IMR-90 (cell line): ENCODE results near the gene ZNF74. TPM values are rescaled to one million over a fixed set of nuclear protein-coding genes. Genes with fewer than 3 reads are reported as not detected.
A peak's percentile ranks its signal among the peaks of the same experiment; 100 is the strongest.

Experiments used
- ATAC-seq: fragments of 200-7000 bp; cut with Tn5 transposase; 2 replicates; pipeline ENCODE4 v1.9.1; 2020; ENCODE audit warnings: low read depth, mild to moderate bottlenecking, moderate library complexity
- BruUV-seq: library from RNA; stranded (reverse); fragments of 400-500 nt; replicated peaks from 2 replicates; lab custom pipeline; 2021; lab: Mats Ljungman, UMichigan
- CTCF ChIA-PET: fragments of 300-600 bp; formaldehyde crosslinking; extraction: SDS; loops from one replicate; lab custom pipeline; 2021; ENCODE audit warnings: antibody characterized with exemption; lab: Yijun Ruan, JAX
- POLR2A ChIA-PET: fragments of 300-600 bp; sonication (Branson Sonifier 250); formaldehyde crosslinking; loops from one replicate; lab custom pipeline; 2022; ENCODE audit warnings: antibody characterized with exemption; ENCODE audit not compliant: unreplicated experiment; lab: Charles Lee
- DNase-seq: peaks from one replicate; pipeline ENCODE4 v3.0.0; 2013
- H2AFZ ChIP-seq: replicated peaks from 2 replicates; pipeline ENCODE3; 2013; ENCODE audit warnings: low read length, mild to moderate bottlenecking; ENCODE audit not compliant: poor library complexity
- H2AK5ac ChIP-seq: 2 replicates; pipeline ENCODE4 v1.6.1; 2013; ENCODE audit warnings: low read depth, low read length, inconsistent platforms
- H2AK9ac ChIP-seq: replicated peaks from 2 replicates; pipeline ENCODE3; 2013; ENCODE audit warnings: mild to moderate bottlenecking, low read depth, low read length, moderate library complexity; ENCODE audit not compliant: poor library complexity
- H2BK120ac ChIP-seq: 2 replicates; pipeline ENCODE4 v1.6.1; 2013; ENCODE audit warnings: low read depth, low read length, inconsistent platforms
- H2BK15ac ChIP-seq: 3 replicates; pipeline ENCODE4 v1.6.1; 2013; ENCODE audit warnings: low read depth, low read length, inconsistent platforms
- H2BK20ac ChIP-seq: 2 replicates; pipeline ENCODE4 v1.6.1; 2013; ENCODE audit warnings: low read depth, mild to moderate bottlenecking, inconsistent platforms, low read length, moderate library complexity
- H2BK5ac ChIP-seq: 2 replicates; pipeline ENCODE4 v1.6.1; 2013; ENCODE audit warnings: mild to moderate bottlenecking, low read depth, low read length, inconsistent platforms; ENCODE audit not compliant: poor library complexity, severe bottlenecking
- H3K14ac ChIP-seq: replicated peaks from 2 replicates; pipeline ENCODE4 v1.6.1; 2013; ENCODE audit warnings: low read depth, low read length, inconsistent platforms
- H3K18ac ChIP-seq: 2 replicates; pipeline ENCODE4 v1.6.1; 2013; ENCODE audit warnings: low read depth, low read length, control low read depth
- H3K23ac ChIP-seq: 2 replicates; pipeline ENCODE4 v1.6.1; 2013; ENCODE audit warnings: low read depth, low read length, inconsistent platforms
- H3K27ac ChIP-seq: 2 replicates; pipeline ENCODE4 v1.5.1; 2013; ENCODE audit warnings: mild to moderate bottlenecking, control low read depth, low read length; ENCODE audit not compliant: insufficient read depth
- H3K27me3 ChIP-seq: 2 replicates; pipeline ENCODE4 v1.6.1; 2013; ENCODE audit warnings: low read length; ENCODE audit not compliant: control insufficient read depth, insufficient read depth
- H3K36me3 ChIP-seq: 2 replicates; pipeline ENCODE4 v1.6.1; 2013; ENCODE audit warnings: low read length, mixed read lengths; ENCODE audit not compliant: control insufficient read depth, insufficient read depth
- H3K4ac ChIP-seq: 2 replicates; pipeline ENCODE4 v1.6.1; 2013; ENCODE audit warnings: low read depth, low read length, inconsistent platforms
- H3K4me1 ChIP-seq: 2 replicates; pipeline ENCODE4 v1.6.1; 2013; ENCODE audit warnings: low read length, mixed read lengths; ENCODE audit not compliant: control insufficient read depth, insufficient read depth
- H3K4me2 ChIP-seq: 2 replicates; pipeline ENCODE4 v1.6.1; 2013; ENCODE audit warnings: low read depth, mild to moderate bottlenecking, control low read depth, low read length, moderate library complexity
- H3K4me3 ChIP-seq: 2 replicates; pipeline ENCODE4 v1.5.1; 2013; ENCODE audit warnings: low read depth, mild to moderate bottlenecking, control low read depth, low read length, moderate library complexity; ENCODE audit not compliant: insufficient read depth
- H3K56ac ChIP-seq: 2 replicates; pipeline ENCODE4 v1.6.1; 2013; ENCODE audit warnings: low read length, inconsistent platforms; ENCODE audit not compliant: insufficient read depth; ENCODE audit errors: extremely low read depth
- H3K79me1 ChIP-seq, 2 experiments: 2 replicates each; pipeline ENCODE4 v1.6.1; 2013; ENCODE audit warnings: low read length in 2 of 2, inconsistent platforms in 1 of 2, low read depth in 1 of 2
- H3K9ac ChIP-seq: 2 replicates; pipeline ENCODE4 v1.6.1; 2013; ENCODE audit warnings: low read depth, low read length, control low read depth
- H3K9me1 ChIP-seq: 2 replicates; pipeline ENCODE4 v1.6.1; 2013; ENCODE audit warnings: low read length, inconsistent platforms; ENCODE audit not compliant: insufficient read depth
- H3K9me3 ChIP-seq: 2 replicates; pipeline ENCODE4 v1.6.1; 2013; ENCODE audit warnings: low read length; ENCODE audit not compliant: control insufficient read depth, insufficient read depth
- H4K20me1 ChIP-seq: 2 replicates; pipeline ENCODE4 v1.6.1; 2013; ENCODE audit warnings: low read length, inconsistent platforms; ENCODE audit not compliant: insufficient read depth
- H4K5ac ChIP-seq: 2 replicates; pipeline ENCODE4 v1.6.1; 2013; ENCODE audit warnings: mild to moderate bottlenecking, low read depth, low read length, control low read depth
- H4K8ac ChIP-seq, 2 experiments: 2 replicates each; pipeline ENCODE4 v1.6.1; 2013; ENCODE audit warnings: low read depth in 2 of 2, low read length in 2 of 2, control low read depth in 1 of 2, inconsistent platforms in 1 of 2
- H4K91ac ChIP-seq: 2 replicates; pipeline ENCODE4 v1.6.1; 2013; ENCODE audit warnings: low read depth, low read length, inconsistent platforms; ENCODE audit not compliant: insufficient read depth
- BHLHE40 ChIP-seq: fragments of 150-350 bp; IDR thresholded peaks from 2 replicates; pipeline ENCODE4 v1.6.1; 2016; ENCODE audit warnings: mild to moderate bottlenecking, low read depth, low read length
- CEBPB ChIP-seq: IDR thresholded peaks from 2 replicates; pipeline ENCODE4 v1.6.1; 2012; ENCODE audit warnings: low read depth, low read length, improper control_type of control experiment
- CTCF ChIP-seq: conservative IDR thresholded peaks from 2 replicates; pipeline ENCODE4 v1.5.1; 2012; ENCODE audit warnings: mild to moderate bottlenecking, low read depth, low read length, improper control_type of control experiment
- ELK1 ChIP-seq: fragments of 150-350 bp; IDR thresholded peaks from 2 replicates; pipeline ENCODE4 v1.6.1; 2016; ENCODE audit warnings: low read depth, mild to moderate bottlenecking, low read length, moderate library complexity, borderline replicate concordance
- FOS ChIP-seq: fragments of 150-350 bp; IDR thresholded peaks from 2 replicates; pipeline ENCODE4 v1.6.1; 2016; ENCODE audit warnings: low read depth, low read length
- MAZ ChIP-seq: IDR thresholded peaks from 2 replicates; pipeline ENCODE4 v1.6.1; 2012; ENCODE audit warnings: low read depth, mild to moderate bottlenecking, low read length, improper control_type of control experiment, moderate library complexity, borderline replicate concordance
- MXI1 ChIP-seq: IDR thresholded peaks from 2 replicates; pipeline ENCODE4 v1.6.1; 2012; ENCODE audit warnings: low read depth, mild to moderate bottlenecking, low read length, moderate library complexity, borderline replicate concordance
- NFE2L2 ChIP-seq: fragments of 150-350 bp; IDR thresholded peaks from 2 replicates; pipeline ENCODE4 v1.6.1; 2016; ENCODE audit warnings: low read depth, mild to moderate bottlenecking, low read length
- POLR2A ChIP-seq: IDR thresholded peaks from 2 replicates; pipeline ENCODE4 v1.6.1; 2012; ENCODE audit warnings: mild to moderate bottlenecking, low read depth, low read length
- RAD21 ChIP-seq: IDR thresholded peaks from 2 replicates; pipeline ENCODE4 v1.6.1; 2012; ENCODE audit warnings: low read length, improper control_type of control experiment
- RCOR1 ChIP-seq: IDR thresholded peaks from 2 replicates; pipeline ENCODE4 v1.6.1; 2012; ENCODE audit warnings: mild to moderate bottlenecking, low read length, improper control_type of control experiment; ENCODE audit not compliant: insufficient replicate concordance
- RFX5 ChIP-seq: IDR thresholded peaks from 2 replicates; pipeline ENCODE4 v1.8.0; 2012; ENCODE audit warnings: low read depth, mild to moderate bottlenecking, low read length, moderate library complexity
- SMC3 ChIP-seq: fragments of 150-350 bp; IDR thresholded peaks from 2 replicates; pipeline ENCODE4 v1.6.1; 2016; ENCODE audit warnings: low read depth, mild to moderate bottlenecking, antibody characterized with exemption, low read length, moderate library complexity
- USF2 ChIP-seq: fragments of 150-350 bp; IDR thresholded peaks from 2 replicates; pipeline ENCODE4 v1.6.1; 2017; ENCODE audit warnings: mild to moderate bottlenecking, antibody characterized with exemption, low read length, low read depth
- WGBS, 2 experiments: methylation state at CpG; one replicate each; pipeline versions ENCODE4 v1.1.5 to v1.1.7; 2013; ENCODE audit warnings: missing lambda C conversion rate in 2 of 2; ENCODE audit not compliant: insufficient read length in 1 of 2; ENCODE audit errors: extremely low coverage in 2 of 2; 5-methylcytosine and 5-hydroxymethylcytosine counted together
- dilution Hi-C: fragments of 300-500 bp; cut with HindIII; formaldehyde crosslinking; loops from one replicate; pipeline ENCODE4 v1.14.3; 2018; ENCODE audit warnings: low sequenced_read_pairs; ENCODE audit not compliant: unreplicated experiment
- in situ Hi-C: fragments of 300-500 bp; cut with MboI; formaldehyde crosslinking; loops from 3 replicates; pipeline ENCODE4 v1.14.3; 2019; ENCODE audit warnings: low sequenced_read_pairs, inconsistent platforms, mixed read lengths
- intact Hi-C: fragments of 100-400 bp; cut with micrococcal nuclease; formaldehyde crosslinking; loops from 2 replicates; pipeline ENCODE4 v1.10.0; 2022
- polyA plus RNA-seq, 3 experiments: library from polyadenylated mRNA; depleted of rRNA; stranded (reverse); fragments of >200 nt; gene quantifications; 2 replicates each; pipeline ENCODE4 v1.2.3, GENCODE V29; 2012; ENCODE audit warnings: low replicate concordance in 1 of 3
- total RNA-seq: library from RNA; depleted of rRNA; stranded (reverse); fragments of >200 nt; gene quantifications from 2 replicates; pipeline ENCODE4 v1.2.3, GENCODE V29; 2012

ZNF74 gene
- total and polyA plus RNA-seq, 2 of the 4 experiments (the other 2 are of a cell fraction) = 7.5 to 8.4 TPM

- ATAC-seq = peak; percentile 19
- Histone ChIP-seq H2BK120ac (no peak overlapping the region), H3K36me3 (peaks cover 26% of the 10 kb centered on the region), H2BK5ac (no peak overlapping the region), H3K14ac (no peak overlapping the region), H2BK15ac (no peak overlapping the region), H3K79me1 (peaks cover 0 to 6% of the 10 kb centered on the region in 2 experiments; a peak in 1 of 4 replicates), H3K9me1 (no peaks in the 10 kb centered on the region; the same call in 1 of the 2 replicates), H3K9me3 (no peaks in the 10 kb centered on the region), H2AK5ac (no peak overlapping the region), H2BK20ac (no peak overlapping the region), H4K20me1 (peaks cover 31% of the 10 kb centered on the region), H4K5ac (peak overlapping the region; percentile 3; the same call in 1 of the 2 replicates), H3K9ac (0 out of 2 replicates have a peak overlapping the region, but pooled peaks have one; percentile 11), H3K27ac (peak overlapping the region; percentile 10; the same call in 1 of the 2 replicates), H3K27me3 (no peaks in the 10 kb centered on the region), H2AFZ (peak overlapping the region; percentile 57), H3K4me2 (no peak overlapping the region), H3K4ac (peak overlapping the region; percentile 19; the same call in 1 of the 2 replicates), H4K8ac (peak overlapping the region in 1 of 2 experiments; percentile 40; a peak in 1 of 4 replicates), H4K91ac (no peak overlapping the region), H3K4me1 (peaks cover 13% of the 10 kb centered on the region; the same call in 1 of the 2 replicates), H2AK9ac (no peak overlapping the region), H3K4me3 (no peak overlapping the region), H3K56ac (no peak overlapping the region), H3K23ac (no peak overlapping the region), H3K18ac (no peak overlapping the region; the same call in 1 of the 2 replicates)
- dilution Hi-C loops = no loop called here
- BruUV-seq = no TSS peak
- whole genome bisulfite sequencing, 2 experiments = 52% methylated on average over 11 of the region's 21 CpGs; no CpG with 5 or more reads in 1 of the 2 experiments
- DNase-seq = peak; percentile 43
- CTCF ChIA-PET = no interaction called here
- POLR2A ChIA-PET = no interaction called here
- in situ Hi-C loops = no loop called here
- intact Hi-C loops = no loop called here
- TF ChIP-seq FOS = no peak
- no peak for TF ChIP-seq BHLHE40
- no peak for TF ChIP-seq SMC3
- no peak for TF ChIP-seq MXI1
- TF ChIP-seq RCOR1 = no peak
- TF ChIP-seq USF2 = no peak
- no peak for TF ChIP-seq RFX5
- TF ChIP-seq RAD21 = no peak
- no peak for TF ChIP-seq MAZ
- no peak for TF ChIP-seq CEBPB
- TF ChIP-seq CTCF = no peak
- TF ChIP-seq POLR2A = no peak
- no peak for TF ChIP-seq NFE2L2
- TF ChIP-seq ELK1 = no peak
Measured at GRCh38 chr22:20422271-20423007, 28.5 kb downstream of the ZNF74 start.
